RPMI8226 (cell line): ENCODE data around the gene CCT6A.
"Not testable (repeated sequence)": the region's sequence is repeated elsewhere in the genome, so short reads cannot be mapped to it uniquely, and the experiment has no call there.

Experiments
- DNase-seq: peaks from one replicate; pipeline ENCODE4 v3.0.0-alpha.2; 2015

The CCT6A gene

GRCh38 chr7:56104138-56104537 lies 52.6 kb downstream of the CCT6A start:
- DNase-seq: not testable (repeated sequence)

- peak; percentile 79 for DNase-seq
Measured at GRCh38 chr7:56105508-56105907, 53.9 kb downstream of the CCT6A start.

GRCh38 chr7:56106108-56107073 lies 54.8 kb downstream of the CCT6A start, which contains the start of gene CHCHD2:
TSS of gene CHCHD2 (minus strand) at chr7:56106476. CDS start at chr7:56106413, 63 bp downstream.
- peak; percentile 100 for DNase-seq

GRCh38 chr7:56107954-56108258 lies 56.3 kb downstream of the CCT6A start:
- no peak for DNase-seq

- DNase-seq: peak; percentile 85
Measured at GRCh38 chr7:56110611-56111010, 59.0 kb downstream of the CCT6A start.

- not testable (repeated sequence) for DNase-seq
Measured at GRCh38 chr7:56112244-56112643, 60.7 kb downstream of the CCT6A start.
